ENCODE results near the gene COMTD1. TPM values are rescaled to one million over a fixed set of nuclear protein-coding genes. Genes with fewer than 3 reads are reported as not detected.

Gene COMTD1
- polyA plus RNA-seq, 1 of the 3 experiments (the other 2 are of a cell fraction) = 7.6 TPM

- TF ChIP-seq RFX5 (IDR thresholded peaks at IDR 0.05; ENCODE audit: low read length) (no peak), ZBTB33 (IDR thresholded peaks at IDR 0.05; ENCODE audit: borderline replicate concordance, low read depth) (no peak), YY1 (IDR thresholded peaks at IDR 0.05; ENCODE audit: low read depth) (no peak), POLR2AphosphoS5 (IDR thresholded peaks at IDR 0.05; ENCODE audit: low read depth, low read length) (no peak)
- TF ChIP-seq, protein P1, sequence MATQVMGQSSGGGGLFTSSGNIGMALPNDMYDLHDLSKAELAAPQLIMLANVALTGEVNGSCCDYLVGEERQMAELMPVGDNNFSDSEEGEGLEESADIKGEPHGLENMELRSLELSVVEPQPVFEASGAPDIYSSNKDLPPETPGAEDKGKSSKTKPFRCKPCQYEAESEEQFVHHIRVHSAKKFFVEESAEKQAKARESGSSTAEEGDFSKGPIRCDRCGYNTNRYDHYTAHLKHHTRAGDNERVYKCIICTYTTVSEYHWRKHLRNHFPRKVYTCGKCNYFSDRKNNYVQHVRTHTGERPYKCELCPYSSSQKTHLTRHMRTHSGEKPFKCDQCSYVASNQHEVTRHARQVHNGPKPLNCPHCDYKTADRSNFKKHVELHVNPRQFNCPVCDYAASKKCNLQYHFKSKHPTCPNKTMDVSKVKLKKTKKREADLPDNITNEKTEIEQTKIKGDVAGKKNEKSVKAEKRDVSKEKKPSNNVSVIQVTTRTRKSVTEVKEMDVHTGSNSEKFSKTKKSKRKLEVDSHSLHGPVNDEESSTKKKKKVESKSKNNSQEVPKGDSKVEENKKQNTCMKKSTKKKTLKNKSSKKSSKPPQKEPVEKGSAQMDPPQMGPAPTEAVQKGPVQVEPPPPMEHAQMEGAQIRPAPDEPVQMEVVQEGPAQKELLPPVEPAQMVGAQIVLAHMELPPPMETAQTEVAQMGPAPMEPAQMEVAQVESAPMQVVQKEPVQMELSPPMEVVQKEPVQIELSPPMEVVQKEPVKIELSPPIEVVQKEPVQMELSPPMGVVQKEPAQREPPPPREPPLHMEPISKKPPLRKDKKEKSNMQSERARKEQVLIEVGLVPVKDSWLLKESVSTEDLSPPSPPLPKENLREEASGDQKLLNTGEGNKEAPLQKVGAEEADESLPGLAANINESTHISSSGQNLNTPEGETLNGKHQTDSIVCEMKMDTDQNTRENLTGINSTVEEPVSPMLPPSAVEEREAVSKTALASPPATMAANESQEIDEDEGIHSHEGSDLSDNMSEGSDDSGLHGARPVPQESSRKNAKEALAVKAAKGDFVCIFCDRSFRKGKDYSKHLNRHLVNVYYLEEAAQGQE (IDR thresholded peaks at IDR 0.05; ENCODE audit: low read depth, low read length) = no peak
Observed at GRCh38 chr10:75280236-75280635, 44.5 kb upstream of the COMTD1 start (continued).

DNA sequence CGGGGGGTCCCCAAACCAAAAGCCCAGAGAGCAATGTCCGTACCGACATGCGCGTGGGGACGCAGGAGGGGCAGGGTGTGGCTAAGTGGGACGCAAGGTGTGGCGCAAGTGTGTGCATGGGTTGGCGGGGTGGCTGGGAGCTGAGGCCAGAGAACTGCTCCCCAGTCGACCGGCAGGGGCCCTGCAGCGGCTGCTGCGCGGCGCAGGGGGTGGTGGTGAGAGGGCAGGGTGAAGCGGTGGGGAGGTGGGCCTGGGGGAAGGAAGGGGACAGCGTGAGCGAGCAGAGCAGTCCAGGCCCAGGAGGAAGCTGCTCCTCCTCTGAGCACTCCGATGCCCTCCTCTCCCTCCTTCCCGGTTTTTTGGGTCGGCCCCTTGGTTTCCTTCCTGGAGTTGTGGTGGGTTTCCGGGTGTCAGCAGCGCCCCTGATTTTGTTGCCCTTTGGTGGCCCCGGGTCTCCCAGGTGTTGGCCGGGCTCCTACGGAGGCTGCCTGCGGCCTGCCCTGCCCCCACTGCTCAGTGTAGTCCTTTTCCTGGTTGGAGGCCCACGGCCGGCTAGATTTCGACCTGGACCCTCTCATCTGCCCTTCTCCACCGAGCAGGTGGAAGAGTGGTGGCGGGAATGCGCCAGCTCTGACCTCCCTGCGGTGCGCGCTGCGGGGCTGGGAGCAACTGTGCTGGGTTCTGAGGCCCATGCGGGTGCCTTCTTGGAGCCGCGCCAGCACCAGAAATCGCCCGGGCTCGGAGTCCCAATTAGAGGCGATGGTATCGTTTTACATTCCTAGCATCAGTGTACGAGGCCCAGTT lies 40.5 kb upstream of the COMTD1 start:
- no peaks in the 10 kb centered on the region for H3K79me2 ChIP-seq (ENCODE audit: insufficient read depth)
- no peaks in the 10 kb centered on the region; a peak in 1 of 4 replicates for H3K4me1 ChIP-seq (ENCODE audit: control insufficient read depth in 1 of 2, insufficient read depth in 2 of 2, low read depth in 1 of 2, low read length in 1 of 2)
- H2AFZ ChIP-seq (ENCODE audit: low read depth) = no peak overlapping the region
- 87% methylated on average over 42 of the region's 46 CpGs for WGBS (ENCODE audit: low lambda C conversion rate)
- no peaks in the 10 kb centered on the region for H4K20me1 ChIP-seq (ENCODE audit: insufficient read depth)
- CTCF ChIA-PET = no interaction called here
- DNase-seq = no peak
- TF ChIP-seq PBX3 (IDR thresholded peaks at IDR 0.05) (no peak), RXRA (IDR thresholded peaks at IDR 0.05; ENCODE audit: borderline replicate concordance, low read depth) (no peak), TCF12 (IDR thresholded peaks at IDR 0.05) (no peak), NFIC (IDR thresholded peaks at IDR 0.05; ENCODE audit: borderline replicate concordance) (no peak), POLR2AphosphoS5 (IDR thresholded peaks at IDR 0.05; ENCODE audit: low read depth, low read length) (no peak), ZBTB33 (IDR thresholded peaks at IDR 0.05; ENCODE audit: borderline replicate concordance, low read depth) (no peak), SMC3 (IDR thresholded peaks at IDR 0.05; ENCODE audit: low read depth, low read length) (no peak), FOSL2 (IDR thresholded peaks at IDR 0.05; ENCODE audit: borderline replicate concordance, low read depth) (no peak), YY1 (IDR thresholded peaks at IDR 0.05; ENCODE audit: low read depth) (no peak), USF2 (IDR thresholded peaks at IDR 0.05; ENCODE audit: borderline replicate concordance, low read depth, low read length) (no peak), RCOR1 (IDR thresholded peaks at IDR 0.05; ENCODE audit: low read length) (no peak), GATA2 (CRISPR knock-in tag; IDR thresholded peaks at IDR 0.05) (no peak), FOXM1 (IDR thresholded peaks at IDR 0.05; ENCODE audit: low read depth) (no peak), SIN3A (IDR thresholded peaks at IDR 0.05; ENCODE audit: borderline replicate concordance, low read depth, low read length) (no peak), MEF2A (IDR thresholded peaks at IDR 0.05; ENCODE audit: borderline replicate concordance, low read depth) (no peak), RAD21 (IDR thresholded peaks at IDR 0.05; ENCODE audit: low read length) (no peak)
- TF ChIP-seq, protein P2, sequence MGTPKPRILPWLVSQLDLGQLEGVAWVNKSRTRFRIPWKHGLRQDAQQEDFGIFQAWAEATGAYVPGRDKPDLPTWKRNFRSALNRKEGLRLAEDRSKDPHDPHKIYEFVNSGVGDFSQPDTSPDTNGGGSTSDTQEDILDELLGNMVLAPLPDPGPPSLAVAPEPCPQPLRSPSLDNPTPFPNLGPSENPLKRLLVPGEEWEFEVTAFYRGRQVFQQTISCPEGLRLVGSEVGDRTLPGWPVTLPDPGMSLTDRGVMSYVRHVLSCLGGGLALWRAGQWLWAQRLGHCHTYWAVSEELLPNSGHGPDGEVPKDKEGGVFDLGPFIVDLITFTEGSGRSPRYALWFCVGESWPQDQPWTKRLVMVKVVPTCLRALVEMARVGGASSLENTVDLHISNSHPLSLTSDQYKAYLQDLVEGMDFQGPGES (IDR thresholded peaks at IDR 0.05; ENCODE audit: low read depth, low read length) = no peak
- POLR2A ChIA-PET = no interaction called here
- H3K9me2 ChIP-seq = no peaks in the 10 kb centered on the region
- H3K9ac ChIP-seq = no peak overlapping the region
- H3K9me3 ChIP-seq = no peaks in the 10 kb centered on the region
- no peak overlapping the region for H3K4me2 ChIP-seq
- no peak overlapping the region for H3K4me3 ChIP-seq (ENCODE audit: low read depth in 2 of 2, low read length in 1 of 2)
- H3K36me3 ChIP-seq (replicated peaks in 1 of 2; ENCODE audit: control insufficient read depth in 1 of 2, insufficient read depth in 2 of 2, low read length in 1 of 2) = no peaks in the 10 kb centered on the region
- H3K27me3 ChIP-seq (ENCODE audit: insufficient read depth) = peaks cover 10% of the 10 kb centered on the region; the same call in 1 of the 2 replicates
- H3F3A ChIP-seq (replicated peaks; ENCODE audit: insufficient read depth) = no peaks in the 10 kb centered on the region
- H3K27ac ChIP-seq (ENCODE audit: low read depth in 2 of 2, low read length in 1 of 2) = no peak overlapping the region

All from SK-N-SH (cell line).